A549 (cell line): ENCODE measurements around the gene TP53I11. TPM values are rescaled to one million over a fixed set of nuclear protein-coding genes. Genes with fewer than 3 reads are reported as not detected.
A peak's percentile ranks its signal among the peaks of the same experiment; 100 is the strongest.

Experiments
- ATAC-seq, 2 experiments: fragments of 200-7000 bp in 1 of 2; fragments of >200 bp in 1 of 2; cut with Nextera tagmentation in 1 of 2; cut with Tn5 transposase in 1 of 2; 3 replicates each; pipeline versions ENCODE4 v1.8.0 to v1.9.1; 2018 to 2020; ENCODE audit warnings: mild to moderate bottlenecking in 1 of 2, moderate library complexity in 1 of 2
- CTCF ChIA-PET: fragments of 300-600 bp; sonication (Branson Sonifier 250); formaldehyde crosslinking; extraction: SDS; loops from one replicate; lab custom pipeline; 2021; ENCODE audit warnings: antibody characterized with exemption, inconsistent platforms; lab: Yijun Ruan, JAX
- POLR2A ChIA-PET: fragments of 350-600 bp; formaldehyde crosslinking; extraction: SDS; loops from one replicate; lab custom pipeline; 2021; ENCODE audit warnings: antibody characterized with exemption, inconsistent platforms; lab: Yijun Ruan, JAX
- DNase-seq, 2 experiments: peaks; one replicate each; pipeline versions ENCODE4 v3.0.0 to v3.0.0-alpha.2; 2011 to 2016; ENCODE audit warnings: low read depth in 1 of 2, low spot score in 1 of 2
- FAIRE-seq: peaks from 2 replicates; lab custom pipeline; 2011; peaks lifted over from hg19 to GRCh38; lab: Jason Lieb, UNC
- H3K27ac ChIP-seq, 2 experiments: fragments of >200 bp; sonication (Bioruptor Twin); formaldehyde crosslinking; 3 replicates each; pipeline ENCODE4 v1.5.1; 2016 to 2017
- H3K4me1 ChIP-seq: fragments of >200 bp; sonication (Bioruptor Twin); formaldehyde crosslinking; 3 replicates; pipeline ENCODE4 v1.6.1; 2016
- H3K4me2 ChIP-seq: fragments of >200 bp; sonication (Bioruptor Twin); formaldehyde crosslinking; 3 replicates; pipeline ENCODE4 v1.6.1; 2016
- H3K4me3 ChIP-seq: fragments of >200 bp; sonication (Bioruptor Twin); formaldehyde crosslinking; 3 replicates; pipeline ENCODE4 v1.5.1; 2016
- H3K9me3 ChIP-seq: fragments of >200 bp; sonication (Bioruptor Twin); formaldehyde crosslinking; 3 replicates; pipeline ENCODE4 v1.6.1; 2016
- BHLHE40 ChIP-seq: IDR thresholded peaks from 2 replicates; pipeline ENCODE4 v1.6.1; 2012; ENCODE audit warnings: low read depth, low read length, inconsistent platforms
- CBX8 ChIP-seq: fragments of 200-600 bp; sonication (generic); IDR thresholded peaks from 2 replicates; pipeline ENCODE4 v1.6.1; 2016
- CEBPB ChIP-seq, 2 experiments: fragments of >200 bp in 1 of 2; sonication (Bioruptor Twin) in 1 of 2; formaldehyde crosslinking in 1 of 2; IDR thresholded peaks; 2 replicates each; pipeline ENCODE4 v1.6.1; 2012 to 2016
- FOSB ChIP-seq: fragments of 250-450 bp; sonication (Bioruptor Pico); IDR thresholded peaks from 2 replicates; pipeline ENCODE4 v1.5.0; 2020; ENCODE audit warnings: mild to moderate bottlenecking, moderate library complexity
- GATA3 ChIP-seq: IDR thresholded peaks from 2 replicates; pipeline ENCODE4 v1.6.1; 2012; ENCODE audit warnings: borderline replicate concordance
- HOXA7 ChIP-seq: fragments of 250-450 bp; sonication (Bioruptor Pico); IDR thresholded peaks from 2 replicates; pipeline ENCODE4 v1.5.0; 2020; ENCODE audit warnings: mild to moderate bottlenecking, moderate library complexity
- JUN ChIP-seq, 2 experiments: fragments of >200 bp; sonication (Bioruptor Twin); formaldehyde crosslinking; IDR thresholded peaks; 2 replicates in 1 of 2; 3 replicates in 1 of 2; pipeline ENCODE4 v1.6.1; 2016 to 2017
- MAFK ChIP-seq: fragments of 450-650 bp; IDR thresholded peaks from 2 replicates; pipeline ENCODE4 v1.6.1; 2014; ENCODE audit not compliant: partially characterized antibody
- TFCP2L1 ChIP-seq: fragments of 250-450 bp; sonication (Bioruptor Pico); IDR thresholded peaks from 2 replicates; pipeline ENCODE4 v1.5.0; 2021; ENCODE audit warnings: mild to moderate bottlenecking
- TP53 ChIP-seq: fragments of 250-450 bp; sonication (Bioruptor Pico); IDR thresholded peaks from 2 replicates; pipeline ENCODE4 v1.5.0; 2021; ENCODE audit warnings: mild to moderate bottlenecking, moderate library complexity
- ZNF302 ChIP-seq: fragments of 250-450 bp; sonication (Bioruptor Pico); IDR thresholded peaks from 2 replicates; pipeline ENCODE4 v1.9.0; 2021; ENCODE audit warnings: inconsistent platforms, mild to moderate bottlenecking, moderate library complexity
- ZSCAN20 ChIP-seq: fragments of 250-450 bp; sonication (Bioruptor Pico); IDR thresholded peaks from 2 replicates; pipeline ENCODE4 v1.8.0; 2022; ENCODE audit warnings: mild to moderate bottlenecking, moderate library complexity
- WGBS: methylation state at CpG from one replicate; pipeline ENCODE4 v1.1.6; 2017; ENCODE audit errors: missing lambda C conversion rate; 5-methylcytosine and 5-hydroxymethylcytosine counted together
- polyA plus RNA-seq, 4 experiments: library from polyadenylated mRNA; depleted of rRNA in 3 of 4; stranded (reverse); fragments of >200 nt; fragmentation: RNase III in 1 of 4; extraction: RNeasy Plus Mini Kit Qiagen cat#74134 plus additional on column Dnase treatment in 1 of 4; gene quantifications; 2 replicates in 3 of 4; 3 replicates in 1 of 4; pipeline ENCODE4 v1.2.3, GENCODE V29; 2011 to 2017
- TF ChIP-seq, protein P1 (sequence below): fragments of 150-350 bp; IDR thresholded peaks from 2 replicates; pipeline ENCODE4 v1.6.1; 2014; ENCODE audit warnings: low read depth, mild to moderate bottlenecking, low read length
- TF ChIP-seq, protein P2 (sequence below): fragments of >200 bp; sonication (Bioruptor Twin); formaldehyde crosslinking; IDR thresholded peaks from 3 replicates; pipeline ENCODE4 v1.5.1; 2016
- TF ChIP-seq, protein P3 (sequence below): fragments of >200 bp; sonication (Bioruptor Twin); formaldehyde crosslinking; IDR thresholded peaks from 2 replicates; pipeline ENCODE4 v1.6.1; 2016
- TF ChIP-seq, protein P4 (sequence below): fragments of 250-450 bp; sonication (Bioruptor Pico); IDR thresholded peaks from 2 replicates; pipeline ENCODE4 v1.5.0; 2020; ENCODE audit warnings: low read depth, mild to moderate bottlenecking, moderate library complexity
- TF ChIP-seq, protein P5 (sequence below): IDR thresholded peaks from 2 replicates; pipeline ENCODE4 v1.6.1; 2012; ENCODE audit warnings: low read depth, borderline replicate concordance

Gene TP53I11
- polyA plus RNA-seq, 2 of the 4 experiments (the other 2 are of a cell fraction), result 11.2 to 28.2 TPM

DNA sequence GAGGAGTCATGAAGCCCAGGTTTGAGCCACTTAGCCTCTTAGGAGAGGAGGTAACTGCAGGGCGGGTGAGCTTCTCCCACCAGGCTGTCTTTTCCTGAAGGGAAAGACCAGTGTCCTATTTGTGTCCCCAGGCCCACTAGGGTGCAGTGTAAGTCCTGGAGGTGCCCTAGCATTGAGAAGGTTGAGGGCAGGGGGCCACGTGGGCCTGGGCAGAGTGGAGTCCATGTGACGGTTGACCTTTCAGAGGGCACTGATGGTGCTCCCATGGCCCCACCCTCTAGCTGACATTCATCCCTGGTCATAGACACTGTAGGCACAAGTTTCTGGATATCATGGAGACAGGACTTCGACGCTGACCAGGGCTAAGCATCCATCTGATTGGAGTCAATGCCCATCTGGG, 44.1 kb upstream of the TP53I11 start:
- POLR2A ChIA-PET, result no interaction called here
- no peak overlapping the region for H3K27ac ChIP-seq
- H3K9me3 ChIP-seq, result no peaks in the 10 kb centered on the region
- 43% methylated on average over 5 of the region's 5 CpGs for WGBS
- DNase-seq, result no peak
- CTCF ChIA-PET, result no interaction called here
- no peaks in the 10 kb centered on the region for H3K4me1 ChIP-seq
- TF ChIP-seq JUN (IDR thresholded peaks at IDR 0.05), result no peak
- no peak for TF ChIP-seq TFCP2L1
- TF ChIP-seq ZNF302, result no peak
- TF ChIP-seq CEBPB (IDR thresholded peaks at IDR 0.05), result no peak
- no peak for TF ChIP-seq GATA3
- TF ChIP-seq, all 56 proteins: peak for 0
- ATAC-seq (no peak), FAIRE-seq (no peak)
- H3K4me3 ChIP-seq, result no peak overlapping the region
- H3K4me2 ChIP-seq, result no peak overlapping the region

DNA sequence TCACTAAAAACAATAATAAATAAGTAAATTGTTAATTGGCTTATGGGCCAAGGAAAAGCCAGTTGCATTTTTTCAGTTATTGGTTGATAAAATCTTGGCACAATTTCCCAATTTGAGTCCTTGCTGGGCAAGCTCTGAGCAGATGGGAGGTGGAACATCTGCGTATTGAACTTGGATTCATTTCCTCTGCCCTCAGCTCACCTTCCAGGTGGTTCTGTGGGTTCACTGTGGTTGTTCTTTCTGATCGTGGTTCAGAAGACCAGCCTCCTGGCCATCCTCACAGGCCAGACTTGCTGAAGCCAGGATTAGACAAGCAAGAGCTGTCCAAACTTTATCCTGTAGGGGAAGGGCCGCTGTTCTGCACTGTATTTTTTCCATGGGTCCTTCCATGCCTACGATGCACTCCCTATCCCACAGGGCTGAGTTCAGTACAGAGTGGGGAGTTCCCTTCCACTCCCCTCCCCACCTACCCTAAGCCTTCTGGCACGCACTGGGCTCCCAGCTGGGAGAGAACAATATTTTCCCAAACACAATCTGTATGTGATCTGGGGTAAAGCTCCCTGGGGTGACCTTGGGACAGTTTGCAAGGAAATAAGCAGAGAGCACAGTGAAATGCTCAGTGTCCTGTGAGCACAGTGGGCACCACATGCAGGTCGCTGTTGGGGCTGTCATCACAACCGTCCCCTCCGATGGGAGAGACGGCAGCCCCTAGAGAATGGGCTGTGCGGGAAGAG, 43.5 kb upstream of the TP53I11 start:
- WGBS, result 79% methylated on average over 10 of the region's 10 CpGs
- FAIRE-seq (no peak), DNase-seq (no peak), ATAC-seq (no peak)
- no peak overlapping the region for H3K4me3 ChIP-seq
- CTCF ChIA-PET, result no interaction called here
- H3K4me1 ChIP-seq, result no peaks in the 10 kb centered on the region
- no peaks in the 10 kb centered on the region for H3K9me3 ChIP-seq
- POLR2A ChIA-PET, result no interaction called here
- TF ChIP-seq HOXA7 (CRISPR knock-in tag) (no peak), ZSCAN20 (CRISPR knock-in tag) (no peak), FOSB (CRISPR knock-in tag) (no peak), BHLHE40 (no peak)
- TF ChIP-seq, protein P1, sequence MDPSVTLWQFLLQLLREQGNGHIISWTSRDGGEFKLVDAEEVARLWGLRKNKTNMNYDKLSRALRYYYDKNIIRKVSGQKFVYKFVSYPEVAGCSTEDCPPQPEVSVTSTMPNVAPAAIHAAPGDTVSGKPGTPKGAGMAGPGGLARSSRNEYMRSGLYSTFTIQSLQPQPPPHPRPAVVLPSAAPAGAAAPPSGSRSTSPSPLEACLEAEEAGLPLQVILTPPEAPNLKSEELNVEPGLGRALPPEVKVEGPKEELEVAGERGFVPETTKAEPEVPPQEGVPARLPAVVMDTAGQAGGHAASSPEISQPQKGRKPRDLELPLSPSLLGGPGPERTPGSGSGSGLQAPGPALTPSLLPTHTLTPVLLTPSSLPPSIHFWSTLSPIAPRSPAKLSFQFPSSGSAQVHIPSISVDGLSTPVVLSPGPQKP, result no peak
- TF ChIP-seq, protein P2, sequence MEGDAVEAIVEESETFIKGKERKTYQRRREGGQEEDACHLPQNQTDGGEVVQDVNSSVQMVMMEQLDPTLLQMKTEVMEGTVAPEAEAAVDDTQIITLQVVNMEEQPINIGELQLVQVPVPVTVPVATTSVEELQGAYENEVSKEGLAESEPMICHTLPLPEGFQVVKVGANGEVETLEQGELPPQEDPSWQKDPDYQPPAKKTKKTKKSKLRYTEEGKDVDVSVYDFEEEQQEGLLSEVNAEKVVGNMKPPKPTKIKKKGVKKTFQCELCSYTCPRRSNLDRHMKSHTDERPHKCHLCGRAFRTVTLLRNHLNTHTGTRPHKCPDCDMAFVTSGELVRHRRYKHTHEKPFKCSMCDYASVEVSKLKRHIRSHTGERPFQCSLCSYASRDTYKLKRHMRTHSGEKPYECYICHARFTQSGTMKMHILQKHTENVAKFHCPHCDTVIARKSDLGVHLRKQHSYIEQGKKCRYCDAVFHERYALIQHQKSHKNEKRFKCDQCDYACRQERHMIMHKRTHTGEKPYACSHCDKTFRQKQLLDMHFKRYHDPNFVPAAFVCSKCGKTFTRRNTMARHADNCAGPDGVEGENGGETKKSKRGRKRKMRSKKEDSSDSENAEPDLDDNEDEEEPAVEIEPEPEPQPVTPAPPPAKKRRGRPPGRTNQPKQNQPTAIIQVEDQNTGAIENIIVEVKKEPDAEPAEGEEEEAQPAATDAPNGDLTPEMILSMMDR, result no peak
- no peak overlapping the region for H3K4me2 ChIP-seq
- H3K27ac ChIP-seq, result no peak overlapping the region

DNA sequence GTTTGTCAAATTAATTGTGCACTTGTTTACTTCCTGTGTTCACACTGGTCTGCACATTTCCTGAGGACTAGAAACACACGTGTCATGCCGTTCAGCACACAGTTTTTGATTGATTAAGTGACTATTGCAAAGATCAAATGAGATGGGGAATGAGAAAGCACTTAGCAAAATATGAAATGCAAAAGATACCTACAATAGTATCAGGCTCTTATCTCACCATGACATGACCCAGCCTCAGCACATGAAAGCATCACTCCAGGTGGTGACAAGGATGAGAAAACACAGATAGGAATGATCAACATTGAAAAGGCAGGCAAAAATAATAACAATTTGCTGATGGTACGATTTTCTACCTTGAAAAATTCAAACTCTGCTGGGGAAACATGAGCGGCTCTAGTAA, 42.1 kb upstream of the TP53I11 start:
- ATAC-seq (no peak), FAIRE-seq (no peak), DNase-seq (no peak)
- Histone ChIP-seq H3K4me1 (no peaks in the 10 kb centered on the region), H3K9me3 (no peaks in the 10 kb centered on the region), H3K4me3 (no peak overlapping the region), H3K4me2 (no peak overlapping the region), H3K27ac (no peak overlapping the region)
- TF ChIP-seq, protein P3, sequence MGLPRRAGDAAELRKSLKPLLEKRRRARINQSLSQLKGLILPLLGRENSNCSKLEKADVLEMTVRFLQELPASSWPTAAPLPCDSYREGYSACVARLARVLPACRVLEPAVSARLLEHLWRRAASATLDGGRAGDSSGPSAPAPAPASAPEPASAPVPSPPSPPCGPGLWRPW, result no peak
- peak; percentile 40 for TF ChIP-seq MAFK
- CTCF ChIA-PET, result no interaction called here
- 35% methylated on average over 4 of the region's 4 CpGs for WGBS
- POLR2A ChIA-PET, result no interaction called here

DNA sequence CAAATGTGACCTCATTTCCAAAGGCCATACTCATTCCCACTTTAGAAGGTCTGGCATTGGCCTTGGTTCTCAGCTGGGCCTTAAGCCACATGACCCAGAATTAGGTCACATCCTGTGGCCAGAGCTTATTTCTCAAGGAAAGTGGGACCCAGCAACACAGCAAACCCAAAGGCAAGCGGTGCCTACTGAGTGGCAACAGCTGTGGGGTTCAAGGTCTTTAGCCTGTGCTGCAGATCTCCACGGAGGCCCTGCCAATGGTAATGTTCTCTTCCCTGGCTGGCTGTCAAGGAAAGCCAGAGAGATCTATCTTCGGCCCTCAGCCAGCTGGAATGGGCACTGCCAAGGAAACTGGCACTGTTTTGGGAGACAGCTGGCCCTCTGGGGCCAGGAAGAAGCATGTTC, 41.5 kb upstream of the TP53I11 start:
- 55% methylated on average over 3 of the region's 3 CpGs for WGBS
- H3K4me2 ChIP-seq, result no peak overlapping the region
- no peaks in the 10 kb centered on the region for H3K9me3 ChIP-seq
- ATAC-seq (no peak), DNase-seq (no peak), FAIRE-seq (no peak)
- no peak overlapping the region for H3K27ac ChIP-seq
- CTCF ChIA-PET, result interaction anchor here (1.2 kb wide), 1 partner anchor 375 kb away, joined by 3 read pairs; no protein-coding TSS in a partner anchor
- H3K4me3 ChIP-seq, result no peak overlapping the region
- TF ChIP-seq TP53 (CRISPR knock-in tag) (no peak), CBX8 (no peak)
- TF ChIP-seq, protein P1, result no peak
- TF ChIP-seq, protein P4, sequence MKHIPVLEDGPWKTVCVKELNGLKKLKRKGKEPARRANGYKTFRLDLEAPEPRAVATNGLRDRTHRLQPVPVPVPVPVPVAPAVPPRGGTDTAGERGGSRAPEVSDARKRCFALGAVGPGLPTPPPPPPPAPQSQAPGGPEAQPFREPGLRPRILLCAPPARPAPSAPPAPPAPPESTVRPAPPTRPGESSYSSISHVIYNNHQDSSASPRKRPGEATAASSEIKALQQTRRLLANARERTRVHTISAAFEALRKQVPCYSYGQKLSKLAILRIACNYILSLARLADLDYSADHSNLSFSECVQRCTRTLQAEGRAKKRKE (CRISPR knock-in tag), result no peak
- TF ChIP-seq, protein P5, sequence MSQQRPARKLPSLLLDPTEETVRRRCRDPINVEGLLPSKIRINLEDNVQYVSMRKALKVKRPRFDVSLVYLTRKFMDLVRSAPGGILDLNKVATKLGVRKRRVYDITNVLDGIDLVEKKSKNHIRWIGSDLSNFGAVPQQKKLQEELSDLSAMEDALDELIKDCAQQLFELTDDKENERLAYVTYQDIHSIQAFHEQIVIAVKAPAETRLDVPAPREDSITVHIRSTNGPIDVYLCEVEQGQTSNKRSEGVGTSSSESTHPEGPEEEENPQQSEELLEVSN, result no peak
- no peaks in the 10 kb centered on the region for H3K4me1 ChIP-seq
- POLR2A ChIA-PET, result no interaction called here
